H9 (cell line): ENCODE results near the gene ZMYND11. TPM values are rescaled to one million over a fixed set of nuclear protein-coding genes. Genes with fewer than 3 reads are reported as not detected.

Experiments
- DNase-seq: peaks from one replicate; pipeline ENCODE4 v3.0.0-alpha.2; 2017
- H2AFZ ChIP-seq: one replicate; pipeline ENCODE4 v1.6.1; 2013; ENCODE audit warnings: mild to moderate bottlenecking, low read length, control low read depth, moderate library complexity
- H2AK5ac ChIP-seq: 2 replicates; pipeline ENCODE4 v1.6.1; 2013; ENCODE audit warnings: low read length, control low read depth, mixed read lengths; ENCODE audit not compliant: insufficient read length
- H2BK120ac ChIP-seq: one replicate; pipeline ENCODE4 v1.6.1; 2013; ENCODE audit warnings: low read depth, mild to moderate bottlenecking, low read length, control low read depth, inconsistent platforms; ENCODE audit not compliant: poor library complexity, severe bottlenecking
- H2BK12ac ChIP-seq: 2 replicates; pipeline ENCODE4 v1.6.1; 2013; ENCODE audit warnings: low read length, control low read depth, mixed read lengths, low read depth; ENCODE audit not compliant: insufficient read length
- H2BK15ac ChIP-seq: 2 replicates; pipeline ENCODE4 v1.6.1; 2013; ENCODE audit warnings: low read depth, low read length, control low read depth
- H2BK20ac ChIP-seq: one replicate; pipeline ENCODE4 v1.6.1; 2013; ENCODE audit warnings: low read depth, mild to moderate bottlenecking, low read length, control low read depth, inconsistent platforms; ENCODE audit not compliant: poor library complexity, severe bottlenecking
- H2BK5ac ChIP-seq: 2 replicates; pipeline ENCODE4 v1.6.1; 2013; ENCODE audit warnings: low read length, control low read depth, mixed read lengths; ENCODE audit not compliant: insufficient read length
- H3K14ac ChIP-seq: 2 replicates; pipeline ENCODE4 v1.6.1; 2013; ENCODE audit warnings: low read length, control low read depth; ENCODE audit not compliant: insufficient read depth
- H3K18ac ChIP-seq: 2 replicates; pipeline ENCODE4 v1.6.1; 2013; ENCODE audit warnings: low read depth, mild to moderate bottlenecking, mixed read lengths, low read length, control low read depth; ENCODE audit not compliant: insufficient read length
- H3K23ac ChIP-seq: 2 replicates; pipeline ENCODE4 v1.6.1; 2013; ENCODE audit warnings: low read length, control low read depth, mixed read lengths, low read depth; ENCODE audit not compliant: insufficient read length
- H3K23me2 ChIP-seq: 2 replicates; pipeline ENCODE4 v1.6.1; 2013; ENCODE audit warnings: low read depth, mild to moderate bottlenecking, mixed read lengths, low read length, control low read depth; ENCODE audit not compliant: insufficient read length, poor library complexity, severe bottlenecking
- H3K27ac ChIP-seq: 2 replicates; pipeline ENCODE4 v1.5.1; 2013; ENCODE audit warnings: low read length, control low read depth, mixed read lengths, low read depth; ENCODE audit not compliant: insufficient read length
- H3K27me3 ChIP-seq: 2 replicates; pipeline ENCODE4 v1.6.1; 2013; ENCODE audit warnings: low read length, control low read depth, inconsistent platforms; ENCODE audit not compliant: insufficient read depth
- H3K4ac ChIP-seq: 2 replicates; pipeline ENCODE4 v1.6.1; 2013; ENCODE audit warnings: low read depth, mild to moderate bottlenecking, control low read depth, inconsistent platforms, low read length, moderate library complexity
- H3K4me1 ChIP-seq: 2 replicates; pipeline ENCODE4 v1.6.1; 2013; ENCODE audit warnings: low read length, control low read depth, inconsistent platforms; ENCODE audit not compliant: insufficient read depth
- H3K4me2 ChIP-seq: 2 replicates; pipeline ENCODE4 v1.6.1; 2013; ENCODE audit warnings: low read length, control low read depth, mixed read lengths; ENCODE audit not compliant: insufficient read length, insufficient read depth
- H3K56ac ChIP-seq: 2 replicates; pipeline ENCODE4 v1.6.1; 2013; ENCODE audit warnings: low read depth, mild to moderate bottlenecking, mixed read lengths, low read length, control low read depth; ENCODE audit not compliant: insufficient read length
- H3K79me1 ChIP-seq: 2 replicates; pipeline ENCODE4 v1.6.1; 2013; ENCODE audit warnings: low read depth, mild to moderate bottlenecking, moderate library complexity, low read length, control low read depth, inconsistent platforms; ENCODE audit not compliant: insufficient read depth, poor library complexity, severe bottlenecking
- H3K79me2 ChIP-seq: 2 replicates; pipeline ENCODE4 v1.6.1; 2013; ENCODE audit warnings: low read length, control low read depth, inconsistent platforms; ENCODE audit not compliant: insufficient read depth
- H3K9ac ChIP-seq: 2 replicates; pipeline ENCODE4 v1.6.1; 2013; ENCODE audit warnings: low read length, control low read depth, mixed read lengths; ENCODE audit not compliant: insufficient read length; ENCODE audit errors: extremely low read depth
- H3K9me3 ChIP-seq: one replicate; pipeline ENCODE4 v1.6.1; 2013; ENCODE audit warnings: low read depth, low read length, inconsistent platforms; ENCODE audit not compliant: control insufficient read depth
- H3T11ph ChIP-seq: one replicate; pipeline ENCODE4 v1.6.1; 2013; ENCODE audit warnings: mild to moderate bottlenecking, low read length, control low read depth, inconsistent platforms
- H4K20me1 ChIP-seq: one replicate; pipeline ENCODE4 v1.6.1; 2013; ENCODE audit not compliant: control insufficient read depth, insufficient read length, insufficient read depth
- H4K5ac ChIP-seq: 2 replicates; pipeline ENCODE4 v1.6.1; 2013; ENCODE audit warnings: low read depth, mild to moderate bottlenecking, mixed read lengths, low read length, control low read depth; ENCODE audit not compliant: insufficient read length
- H4K8ac ChIP-seq: replicated peaks from 2 replicates; pipeline ENCODE4 v1.6.1; 2013; ENCODE audit warnings: low read length, control low read depth, mixed read lengths, low read depth; ENCODE audit not compliant: insufficient read length
- H4K91ac ChIP-seq: 2 replicates; pipeline ENCODE4 v1.6.1; 2013; ENCODE audit warnings: low read depth, mild to moderate bottlenecking, moderate library complexity, mixed read lengths, low read length, control low read depth; ENCODE audit not compliant: insufficient read length
- H3K27ac Mint-ChIP-seq, 3 experiments: 2 replicates in 2 of 3; 3 replicates in 1 of 3; pipeline ENCODE4 v1.8.0; 2020 to 2021; ENCODE audit warnings: mixed read lengths in 3 of 3, mild to moderate bottlenecking in 1 of 3, moderate library complexity in 1 of 3
- H3K27me3 Mint-ChIP-seq: 2 replicates; pipeline ENCODE4 v1.8.0; 2021; ENCODE audit warnings: low read depth, mild to moderate bottlenecking, moderate library complexity, mixed read lengths
- H3K36me3 Mint-ChIP-seq, 3 experiments: 2 replicates in 2 of 3; 3 replicates in 1 of 3; pipeline ENCODE4 v1.8.0; 2020 to 2021; ENCODE audit warnings: low read depth in 3 of 3, mixed read lengths in 3 of 3; ENCODE audit not compliant: insufficient read depth in 1 of 3
- H3K4me1 Mint-ChIP-seq, 2 experiments: 2 replicates each; pipeline ENCODE4 v1.8.0; 2020; ENCODE audit warnings: mixed read lengths in 2 of 2
- H3K4me3 Mint-ChIP-seq, 2 experiments: 2 replicates in 1 of 2; 3 replicates in 1 of 2; pipeline ENCODE4 v1.8.0; 2020 to 2021; ENCODE audit warnings: mild to moderate bottlenecking in 2 of 2, mixed read lengths in 2 of 2, moderate library complexity in 1 of 2
- H3K9me3 Mint-ChIP-seq, 2 experiments: 2 replicates in 1 of 2; 3 replicates in 1 of 2; pipeline ENCODE4 v1.8.0; 2020; ENCODE audit warnings: mild to moderate bottlenecking in 2 of 2, mixed read lengths in 2 of 2, moderate library complexity in 1 of 2
- WGBS: extraction: QIAGEN DNeasy Blood & Tissue Kit; methylation state at CpG from one replicate; pipeline ENCODE4 v1.1.7; 2013; ENCODE audit warnings: missing lambda C conversion rate, low lambda C conversion rate, mixed read lengths; ENCODE audit not compliant: insufficient read length; ENCODE audit errors: extremely low coverage; 5-methylcytosine and 5-hydroxymethylcytosine counted together
- total RNA-seq: library from RNA; stranded (reverse); gene quantifications from 2 replicates; pipeline ENCODE4 v1.2.1, GENCODE V29; 2021
- TF ChIP-seq, protein P1 (sequence below): fragments of 200-600 bp; sonication (generic); conservative IDR thresholded peaks from 3 replicates; pipeline ENCODE4 v1.8.0; 2021; ENCODE audit warnings: antibody characterized with exemption, mild to moderate bottlenecking

The ZMYND11 gene
- total RNA-seq, 1 experiment from 2014 or later = 33.7 TPM

DNA sequence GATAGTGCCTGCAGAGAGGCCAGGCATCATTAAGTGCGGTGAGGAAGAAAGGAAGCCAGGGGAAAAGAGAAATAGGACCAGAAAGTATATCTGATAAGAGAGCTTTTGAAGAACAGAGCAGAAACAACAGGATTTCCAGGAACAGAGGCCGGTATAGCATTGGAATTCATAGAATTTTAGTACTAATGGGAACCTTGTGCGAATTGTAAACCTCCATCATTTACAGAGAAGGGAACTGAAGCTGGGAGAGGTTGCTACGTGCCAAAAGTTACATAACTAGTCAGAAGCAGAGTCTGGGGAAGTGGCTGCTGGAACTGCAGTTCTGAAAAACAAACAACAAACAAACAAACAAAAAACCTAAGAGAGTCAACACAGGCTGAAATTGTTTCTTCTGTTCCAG lies 5.4 kb upstream of the ZMYND11 start:
- H3K36me3 Mint-ChIP-seq = no peaks in the 10 kb centered on the region; a peak in 1 of 7 replicates
- no peak overlapping the region for H2BK15ac ChIP-seq
- H2BK5ac ChIP-seq = no peak overlapping the region
- no peak overlapping the region for H3K27ac Mint-ChIP-seq
- no peaks in the 10 kb centered on the region for H3K79me2 ChIP-seq
- no peak overlapping the region for H3K4me3 Mint-ChIP-seq
- H3K79me1 ChIP-seq = no peaks in the 10 kb centered on the region
- H4K8ac ChIP-seq = no peak overlapping the region
- H3K56ac ChIP-seq = no peak overlapping the region
- H3K9me3 ChIP-seq = no peaks in the 10 kb centered on the region
- H3K23me2 ChIP-seq = peaks cover 9% of the 10 kb centered on the region
- DNase-seq = no peak
- H3K9me3 Mint-ChIP-seq = no peaks in the 10 kb centered on the region; a peak in 1 of 5 replicates
- H3K27me3 ChIP-seq = peaks cover 3% of the 10 kb centered on the region; the same call in 1 of the 2 replicates
- H3T11ph ChIP-seq = no peak overlapping the region
- no peak overlapping the region for H3K9ac ChIP-seq
- H4K5ac ChIP-seq = no peak overlapping the region
- peaks cover 19% of the 10 kb centered on the region for H3K27me3 Mint-ChIP-seq
- H2BK20ac ChIP-seq = no peak overlapping the region
- TF ChIP-seq, protein P1, sequence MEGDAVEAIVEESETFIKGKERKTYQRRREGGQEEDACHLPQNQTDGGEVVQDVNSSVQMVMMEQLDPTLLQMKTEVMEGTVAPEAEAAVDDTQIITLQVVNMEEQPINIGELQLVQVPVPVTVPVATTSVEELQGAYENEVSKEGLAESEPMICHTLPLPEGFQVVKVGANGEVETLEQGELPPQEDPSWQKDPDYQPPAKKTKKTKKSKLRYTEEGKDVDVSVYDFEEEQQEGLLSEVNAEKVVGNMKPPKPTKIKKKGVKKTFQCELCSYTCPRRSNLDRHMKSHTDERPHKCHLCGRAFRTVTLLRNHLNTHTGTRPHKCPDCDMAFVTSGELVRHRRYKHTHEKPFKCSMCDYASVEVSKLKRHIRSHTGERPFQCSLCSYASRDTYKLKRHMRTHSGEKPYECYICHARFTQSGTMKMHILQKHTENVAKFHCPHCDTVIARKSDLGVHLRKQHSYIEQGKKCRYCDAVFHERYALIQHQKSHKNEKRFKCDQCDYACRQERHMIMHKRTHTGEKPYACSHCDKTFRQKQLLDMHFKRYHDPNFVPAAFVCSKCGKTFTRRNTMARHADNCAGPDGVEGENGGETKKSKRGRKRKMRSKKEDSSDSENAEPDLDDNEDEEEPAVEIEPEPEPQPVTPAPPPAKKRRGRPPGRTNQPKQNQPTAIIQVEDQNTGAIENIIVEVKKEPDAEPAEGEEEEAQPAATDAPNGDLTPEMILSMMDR = no peak
- no peak overlapping the region for H4K91ac ChIP-seq
- H2AFZ ChIP-seq = no peak overlapping the region
- WGBS = no CpG with 5 or more reads among the region's 4 CpGs
- peaks cover 25 to 27% of the 10 kb centered on the region in 2 experiments for H3K4me1 Mint-ChIP-seq
- no peak overlapping the region for H3K4ac ChIP-seq
- no peak overlapping the region for H3K4me2 ChIP-seq
- no peak overlapping the region for H3K18ac ChIP-seq
- H3K23ac ChIP-seq = no peak overlapping the region
- no peak overlapping the region for H2AK5ac ChIP-seq
- H2BK120ac ChIP-seq = no peak overlapping the region
- H3K4me1 ChIP-seq = peaks cover 3% of the 10 kb centered on the region; the same call in 1 of the 2 replicates
- H3K27ac ChIP-seq = no peak overlapping the region
- no peaks in the 10 kb centered on the region for H4K20me1 ChIP-seq
- no peak overlapping the region for H3K14ac ChIP-seq
- H2BK12ac ChIP-seq = no peak overlapping the region
